Nephron progenitor cell (in vitro differentiated cells): ENCODE data around the gene FRMD8.

Source experiments
- DNase-seq: peaks from one replicate; pipeline ENCODE4 v3.0.0; 2021
- H3K27ac Mint-ChIP-seq: 2 replicates; pipeline ENCODE4 v1.8.0; 2021; ENCODE audit warnings: mild to moderate bottlenecking, moderate library complexity, mixed read lengths
- H3K27me3 Mint-ChIP-seq: 2 replicates; pipeline ENCODE4 v1.8.0; 2021; ENCODE audit warnings: mild to moderate bottlenecking, low read depth, mixed read lengths; ENCODE audit not compliant: poor library complexity
- H3K36me3 Mint-ChIP-seq: 2 replicates; pipeline ENCODE4 v1.8.0; 2021; ENCODE audit warnings: low read depth, mixed read lengths
- H3K4me1 Mint-ChIP-seq: 2 replicates; pipeline ENCODE4 v1.8.0; 2021; ENCODE audit warnings: mixed read lengths
- H3K4me3 Mint-ChIP-seq: 2 replicates; pipeline ENCODE4 v1.8.0; 2021; ENCODE audit warnings: mild to moderate bottlenecking, moderate library complexity, mixed read lengths
- H3K9me3 Mint-ChIP-seq: 2 replicates; pipeline ENCODE4 v1.8.0; 2021; ENCODE audit warnings: mild to moderate bottlenecking, moderate library complexity, mixed read lengths
- TF ChIP-seq, protein P1 (sequence below): fragments of 200-600 bp; sonication (generic); IDR thresholded peaks from 2 replicates; pipeline ENCODE4 v1.5.0; 2021; ENCODE audit warnings: antibody characterized with exemption

FRMD8 gene

DNA sequence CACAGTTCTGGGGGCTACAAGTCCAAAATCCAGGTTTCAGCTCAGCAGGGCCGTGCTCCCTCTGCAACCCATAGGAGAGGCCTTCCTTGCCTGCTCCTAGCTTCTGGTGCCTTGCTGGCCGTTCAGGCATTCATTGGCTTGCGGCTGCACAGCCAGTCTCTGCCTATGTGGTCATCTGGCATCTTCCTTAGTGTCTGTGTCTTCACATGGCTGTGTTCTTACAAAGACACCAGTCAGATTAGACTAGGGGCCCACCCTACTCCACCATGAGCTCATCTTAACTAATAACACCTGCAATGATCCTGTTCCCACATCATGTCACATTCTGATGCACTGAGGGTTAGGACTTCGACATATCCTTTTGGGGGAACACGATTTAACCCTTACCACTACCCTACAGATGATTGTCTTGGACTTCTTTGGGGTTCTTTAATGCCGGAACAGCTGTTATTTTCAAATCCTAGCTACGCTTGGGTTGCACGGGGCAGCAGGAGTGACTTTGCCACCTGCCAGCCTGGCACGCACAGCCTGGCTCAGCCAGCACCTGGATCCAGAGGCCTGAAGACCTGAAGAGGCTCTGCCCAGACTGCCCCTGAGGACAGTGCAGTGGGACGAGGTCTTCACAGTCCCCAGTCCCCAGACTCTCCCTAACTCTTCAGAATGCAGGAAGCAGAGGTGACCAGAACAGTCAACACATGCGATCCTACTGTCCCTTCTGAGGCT lies 28.5 kb downstream of the FRMD8 start:
- Mint-ChIP-seq H3K4me3 (no peak overlapping the region), H3K4me1 (peaks cover 69% of the 10 kb centered on the region), H3K36me3 (peaks cover 5% of the 10 kb centered on the region), H3K27me3 (no peaks in the 10 kb centered on the region), H3K9me3 (no peaks in the 10 kb centered on the region), H3K27ac (peak overlapping the region; percentile 19)
- no peak for DNase-seq
- TF ChIP-seq, protein P1, sequence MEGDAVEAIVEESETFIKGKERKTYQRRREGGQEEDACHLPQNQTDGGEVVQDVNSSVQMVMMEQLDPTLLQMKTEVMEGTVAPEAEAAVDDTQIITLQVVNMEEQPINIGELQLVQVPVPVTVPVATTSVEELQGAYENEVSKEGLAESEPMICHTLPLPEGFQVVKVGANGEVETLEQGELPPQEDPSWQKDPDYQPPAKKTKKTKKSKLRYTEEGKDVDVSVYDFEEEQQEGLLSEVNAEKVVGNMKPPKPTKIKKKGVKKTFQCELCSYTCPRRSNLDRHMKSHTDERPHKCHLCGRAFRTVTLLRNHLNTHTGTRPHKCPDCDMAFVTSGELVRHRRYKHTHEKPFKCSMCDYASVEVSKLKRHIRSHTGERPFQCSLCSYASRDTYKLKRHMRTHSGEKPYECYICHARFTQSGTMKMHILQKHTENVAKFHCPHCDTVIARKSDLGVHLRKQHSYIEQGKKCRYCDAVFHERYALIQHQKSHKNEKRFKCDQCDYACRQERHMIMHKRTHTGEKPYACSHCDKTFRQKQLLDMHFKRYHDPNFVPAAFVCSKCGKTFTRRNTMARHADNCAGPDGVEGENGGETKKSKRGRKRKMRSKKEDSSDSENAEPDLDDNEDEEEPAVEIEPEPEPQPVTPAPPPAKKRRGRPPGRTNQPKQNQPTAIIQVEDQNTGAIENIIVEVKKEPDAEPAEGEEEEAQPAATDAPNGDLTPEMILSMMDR: no peak

DNA sequence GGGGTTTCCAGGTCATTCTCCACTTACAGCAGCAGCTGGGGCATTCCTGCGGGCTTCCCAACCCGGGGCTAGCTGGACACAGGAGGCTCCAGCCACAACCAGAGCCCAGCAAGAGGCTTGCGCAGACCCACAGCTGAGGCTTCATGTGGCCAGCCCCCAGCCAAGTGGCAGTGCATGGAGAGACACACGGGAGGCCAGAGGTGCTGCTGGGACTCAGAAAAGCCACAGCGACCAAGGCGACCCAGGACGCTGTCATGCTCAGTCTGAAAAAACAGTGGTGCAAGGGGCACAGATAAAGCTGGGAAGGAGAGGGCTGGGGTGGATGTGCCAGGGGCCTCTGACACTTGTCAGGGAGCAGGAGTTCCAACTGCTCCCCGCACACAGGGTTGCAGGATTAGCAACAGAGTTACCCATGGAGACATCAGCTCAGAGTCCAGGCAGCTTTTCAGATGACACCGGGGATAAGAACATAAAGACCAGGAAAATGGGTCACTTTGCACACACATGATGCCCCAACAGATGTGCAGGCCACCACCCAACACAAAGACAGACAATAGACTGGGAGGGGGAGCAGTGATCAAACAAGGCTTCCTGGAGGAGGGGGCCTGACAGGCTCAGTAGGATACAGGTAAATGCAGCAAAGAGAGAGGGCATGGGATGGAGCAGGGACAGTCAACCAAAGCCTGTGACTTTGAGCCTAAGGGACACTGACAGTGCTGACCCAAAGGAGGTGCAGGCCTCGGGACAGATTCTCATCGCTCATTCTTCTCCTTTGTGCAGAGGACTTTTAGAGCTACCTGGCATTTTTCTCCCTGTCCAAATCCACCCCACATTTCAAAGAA lies 29.3 kb downstream of the FRMD8 start:
- no peak overlapping the region for H3K27ac Mint-ChIP-seq
- peaks cover 5% of the 10 kb centered on the region for H3K36me3 Mint-ChIP-seq
- TF ChIP-seq, protein P1: no peak
- no peak for DNase-seq
- peak overlapping the region; percentile 52 for H3K4me3 Mint-ChIP-seq
- H3K27me3 Mint-ChIP-seq: no peaks in the 10 kb centered on the region
- peaks cover 76% of the 10 kb centered on the region for H3K4me1 Mint-ChIP-seq
- no peaks in the 10 kb centered on the region for H3K9me3 Mint-ChIP-seq

DNA sequence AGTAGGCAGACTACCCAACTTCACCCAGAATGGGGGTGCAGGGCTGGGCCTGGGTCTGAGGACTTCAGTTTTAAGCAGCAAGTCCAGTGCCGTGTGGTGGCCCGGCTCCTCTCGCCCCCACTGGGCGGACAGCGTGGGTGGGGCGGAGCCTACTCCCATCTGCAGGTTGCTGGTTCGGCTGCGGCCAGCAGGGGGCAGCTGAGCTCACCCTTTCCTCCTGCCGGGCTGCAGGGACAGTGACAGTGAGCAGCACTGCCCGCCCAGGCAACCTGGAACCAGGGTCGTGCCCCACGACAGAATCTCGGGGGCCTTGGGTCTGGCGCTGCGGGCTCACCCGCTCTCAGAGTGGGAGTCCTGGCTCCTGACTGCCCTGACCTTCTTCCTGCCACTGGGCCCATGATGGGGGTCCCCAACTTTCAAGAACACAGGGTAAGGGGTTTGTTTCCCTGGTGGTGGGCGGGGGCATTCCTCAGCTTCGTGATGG lies 29.9 kb downstream of the FRMD8 start:
- H3K4me1 Mint-ChIP-seq: peaks cover 79% of the 10 kb centered on the region
- no peaks in the 10 kb centered on the region for H3K9me3 Mint-ChIP-seq
- no peaks in the 10 kb centered on the region for H3K27me3 Mint-ChIP-seq
- peak; percentile 96 for DNase-seq
- H3K27ac Mint-ChIP-seq: no peak overlapping the region
- H3K4me3 Mint-ChIP-seq: peak overlapping the region; percentile 52
- TF ChIP-seq, protein P1: peak; percentile 93
- peaks cover 5% of the 10 kb centered on the region for H3K36me3 Mint-ChIP-seq

DNA sequence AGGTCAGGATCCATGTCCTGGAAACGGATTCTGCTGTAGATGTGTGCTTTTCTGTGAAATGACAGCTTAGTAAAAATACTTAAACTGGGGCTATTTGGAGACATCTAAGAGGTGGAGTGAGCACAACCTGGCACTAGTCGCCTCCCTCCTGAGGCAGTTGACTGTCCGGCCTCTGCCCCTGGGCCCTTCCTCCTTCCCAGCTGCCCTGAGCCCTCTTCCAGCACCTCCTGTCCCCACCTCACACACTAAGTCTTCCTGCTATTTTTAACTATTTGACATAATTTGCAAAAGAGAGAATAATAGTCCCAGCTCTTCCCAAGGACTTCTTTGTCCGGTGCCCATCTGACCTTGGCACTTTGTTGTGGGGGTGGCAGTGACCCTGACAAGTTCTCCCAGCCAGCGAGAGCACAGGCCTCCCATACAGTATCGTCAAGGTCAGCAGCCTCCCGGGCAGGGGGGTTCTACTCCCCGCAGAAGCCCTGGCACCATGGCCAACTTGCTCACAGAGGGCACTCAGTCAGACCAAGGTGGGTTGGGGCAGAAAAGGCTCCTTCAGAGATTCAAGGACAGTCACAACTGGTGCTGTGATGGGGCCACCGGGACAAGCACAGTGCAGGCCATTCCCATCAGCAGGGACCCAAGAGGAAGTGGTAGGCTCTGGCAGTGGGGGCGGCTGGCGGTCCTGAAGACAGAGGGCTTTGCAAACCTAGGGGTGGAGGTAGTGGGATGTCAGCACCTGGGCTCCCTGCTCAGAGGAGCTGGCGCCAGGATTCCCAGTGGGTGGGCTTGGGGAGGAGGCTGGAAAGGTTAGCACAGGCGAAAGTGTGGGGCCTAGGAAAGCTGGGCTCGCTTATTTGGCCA lies 30.6 kb downstream of the FRMD8 start:
- TF ChIP-seq, protein P1: no peak
- H3K4me3 Mint-ChIP-seq: peak overlapping the region; percentile 18
- peaks cover 5% of the 10 kb centered on the region for H3K36me3 Mint-ChIP-seq
- peak overlapping the region; percentile 92 for H3K27ac Mint-ChIP-seq
- no peaks in the 10 kb centered on the region for H3K9me3 Mint-ChIP-seq
- H3K4me1 Mint-ChIP-seq: peaks cover 85% of the 10 kb centered on the region
- H3K27me3 Mint-ChIP-seq: no peaks in the 10 kb centered on the region
- no peak for DNase-seq

DNA sequence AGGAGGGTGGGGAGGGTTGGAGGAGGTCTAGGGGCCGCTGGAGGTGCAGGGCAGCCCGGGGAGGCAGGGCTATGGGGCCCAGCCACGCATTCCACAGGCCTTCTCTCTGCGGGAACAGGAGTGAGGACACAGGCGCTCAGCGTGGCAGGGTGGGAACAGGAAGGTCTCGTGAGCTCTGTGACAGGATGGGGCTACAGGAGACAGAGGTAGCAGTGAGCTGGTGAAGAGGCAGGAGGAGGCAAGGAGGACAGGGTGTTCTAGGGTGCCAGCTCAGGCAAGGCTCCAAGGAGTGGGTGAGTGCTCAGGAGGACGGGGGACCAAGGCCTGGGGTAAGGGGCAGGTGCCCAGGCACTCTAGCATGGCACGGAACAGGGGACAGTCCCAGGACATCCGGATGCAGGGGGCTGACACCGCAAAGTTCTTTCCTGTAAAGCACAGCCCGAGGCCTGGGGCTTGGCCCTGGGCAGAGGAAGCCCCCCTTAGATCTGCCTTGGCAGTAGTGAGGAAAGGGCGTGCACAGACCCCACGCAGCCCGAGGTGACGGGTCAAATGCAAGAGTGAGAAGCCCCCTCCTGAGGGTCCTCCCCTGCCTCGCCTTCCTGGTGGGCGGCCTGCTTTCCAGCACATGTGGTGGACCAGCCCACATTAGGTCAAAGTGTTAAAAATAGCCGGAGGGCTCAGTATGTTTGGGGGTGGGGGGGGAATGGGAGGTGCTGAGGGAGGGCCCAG lies 31.4 kb downstream of the FRMD8 start:
- no peaks in the 10 kb centered on the region for H3K27me3 Mint-ChIP-seq
- H3K4me1 Mint-ChIP-seq: peaks cover 83% of the 10 kb centered on the region
- no peaks in the 10 kb centered on the region for H3K36me3 Mint-ChIP-seq
- no peaks in the 10 kb centered on the region for H3K9me3 Mint-ChIP-seq
- TF ChIP-seq, protein P1: no peak
- peak overlapping the region; percentile 63 for H3K4me3 Mint-ChIP-seq
- peak overlapping the region; percentile 100 for H3K27ac Mint-ChIP-seq
- peak; percentile 38 for DNase-seq
